ENCODE data around the gene ATP13A5. TPM values are rescaled to one million over a fixed set of nuclear protein-coding genes. Genes with fewer than 3 reads are reported as not detected.

Gene ATP13A5
- total RNA-seq, 1 donor from 2014 or later = not detected

DNA sequence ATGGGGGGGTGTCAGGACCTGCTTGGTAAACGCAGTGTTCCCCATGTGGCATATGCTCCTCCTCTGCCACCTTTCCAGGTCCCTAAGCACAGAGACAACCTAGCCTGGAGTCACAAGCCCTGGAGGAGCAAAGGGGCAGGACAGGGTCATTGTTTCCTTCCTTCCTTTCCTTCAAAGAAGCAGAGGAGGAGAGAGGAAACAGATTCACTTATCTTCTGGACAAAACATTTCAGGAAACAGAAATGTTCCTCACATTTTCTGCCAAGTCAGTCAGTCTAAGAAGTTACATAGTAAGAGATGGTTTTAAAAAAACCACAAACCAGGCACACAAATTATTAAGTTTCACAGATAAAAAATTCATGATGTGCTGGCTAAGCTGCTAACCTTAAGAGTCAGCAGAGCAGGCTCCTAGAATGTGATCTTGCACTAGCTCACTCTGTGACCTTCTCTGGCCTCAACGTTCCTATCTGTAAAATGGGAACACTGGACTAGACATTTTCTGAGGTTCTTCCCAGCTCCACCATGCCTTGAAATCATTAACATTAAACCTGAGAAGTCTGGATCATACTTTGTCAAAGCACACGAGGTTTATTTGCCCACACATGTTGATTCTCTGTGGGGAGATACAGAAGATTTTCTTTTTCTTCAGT lies 47.9 kb downstream of the ATP13A5 start:
- H3K27me3 Mint-ChIP-seq = no peaks in the 10 kb centered on the region
- no peak for DNase-seq
- no peaks in the 10 kb centered on the region for H3K36me3 Mint-ChIP-seq (ENCODE audit: low read depth)
- no peaks in the 10 kb centered on the region for H3K9me3 Mint-ChIP-seq
- H3K4me1 Mint-ChIP-seq = no peaks in the 10 kb centered on the region
- intact Hi-C loops (cut with micrococcal nuclease) = no loop called here
- H3K4me3 Mint-ChIP-seq = no peak overlapping the region
- H3K27ac Mint-ChIP-seq = no peak overlapping the region

DNA sequence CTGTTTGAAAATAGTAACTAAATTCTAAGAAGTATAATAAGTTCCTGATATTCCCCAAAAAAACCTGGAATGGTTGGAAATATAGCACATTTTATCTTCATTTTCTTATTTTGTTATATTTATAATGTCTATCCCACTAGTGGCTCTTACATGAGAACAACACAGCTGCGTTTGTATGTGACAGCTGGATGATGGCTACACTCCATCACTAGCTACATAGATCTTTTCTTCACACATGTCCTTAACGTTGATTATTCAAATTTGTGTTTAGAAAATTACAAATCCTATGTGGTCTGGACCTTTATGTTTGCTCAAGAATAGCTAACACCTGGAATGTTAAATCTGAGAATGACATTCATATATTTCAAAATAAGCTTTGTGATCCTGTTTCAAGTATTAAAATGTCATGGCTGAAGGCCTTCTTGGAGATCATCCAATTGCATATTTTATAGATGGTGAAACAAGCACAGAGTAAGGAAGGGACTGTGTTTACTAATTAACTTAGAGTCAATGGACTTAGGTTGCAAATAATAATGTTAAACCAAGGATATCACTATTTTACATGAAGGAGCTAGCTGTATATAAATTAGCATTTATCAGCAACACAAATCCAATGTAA lies 60.8 kb downstream of the ATP13A5 start:
- Mint-ChIP-seq H3K4me3 (no peak overlapping the region), H3K27me3 (peaks cover 2% of the 10 kb centered on the region), H3K27ac (no peak overlapping the region), H3K9me3 (no peaks in the 10 kb centered on the region), H3K36me3 (ENCODE audit: low read depth) (no peaks in the 10 kb centered on the region), H3K4me1 (no peaks in the 10 kb centered on the region)
- intact Hi-C loops (cut with micrococcal nuclease) = no loop called here
- no peak for DNase-seq

DNA sequence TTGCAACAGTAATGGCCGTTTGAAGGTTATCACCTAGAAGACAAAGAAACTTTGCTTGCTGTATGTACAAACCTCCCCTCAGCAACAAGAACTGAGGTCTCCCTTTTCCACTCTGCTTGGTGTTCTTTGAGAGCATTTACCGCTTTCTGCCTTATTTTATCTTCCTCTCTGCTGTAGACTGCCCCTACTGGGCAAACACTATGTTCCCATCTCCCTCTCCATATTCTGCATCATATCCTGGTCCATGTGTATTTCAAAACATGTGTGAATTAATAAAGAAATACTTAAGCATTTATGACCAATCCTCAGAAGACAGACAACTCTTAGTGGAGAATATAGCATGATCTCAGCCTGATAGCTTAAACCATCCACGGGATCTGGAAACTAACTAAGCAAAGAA lies 64.4 kb downstream of the ATP13A5 start:
- intact Hi-C loops (cut with micrococcal nuclease) = no loop called here
- Mint-ChIP-seq H3K27ac (no peak overlapping the region), H3K9me3 (no peaks in the 10 kb centered on the region), H3K4me3 (no peak overlapping the region), H3K4me1 (no peaks in the 10 kb centered on the region), H3K36me3 (ENCODE audit: low read depth) (no peaks in the 10 kb centered on the region), H3K27me3 (peaks cover 5% of the 10 kb centered on the region)
- no peak for DNase-seq

DNA sequence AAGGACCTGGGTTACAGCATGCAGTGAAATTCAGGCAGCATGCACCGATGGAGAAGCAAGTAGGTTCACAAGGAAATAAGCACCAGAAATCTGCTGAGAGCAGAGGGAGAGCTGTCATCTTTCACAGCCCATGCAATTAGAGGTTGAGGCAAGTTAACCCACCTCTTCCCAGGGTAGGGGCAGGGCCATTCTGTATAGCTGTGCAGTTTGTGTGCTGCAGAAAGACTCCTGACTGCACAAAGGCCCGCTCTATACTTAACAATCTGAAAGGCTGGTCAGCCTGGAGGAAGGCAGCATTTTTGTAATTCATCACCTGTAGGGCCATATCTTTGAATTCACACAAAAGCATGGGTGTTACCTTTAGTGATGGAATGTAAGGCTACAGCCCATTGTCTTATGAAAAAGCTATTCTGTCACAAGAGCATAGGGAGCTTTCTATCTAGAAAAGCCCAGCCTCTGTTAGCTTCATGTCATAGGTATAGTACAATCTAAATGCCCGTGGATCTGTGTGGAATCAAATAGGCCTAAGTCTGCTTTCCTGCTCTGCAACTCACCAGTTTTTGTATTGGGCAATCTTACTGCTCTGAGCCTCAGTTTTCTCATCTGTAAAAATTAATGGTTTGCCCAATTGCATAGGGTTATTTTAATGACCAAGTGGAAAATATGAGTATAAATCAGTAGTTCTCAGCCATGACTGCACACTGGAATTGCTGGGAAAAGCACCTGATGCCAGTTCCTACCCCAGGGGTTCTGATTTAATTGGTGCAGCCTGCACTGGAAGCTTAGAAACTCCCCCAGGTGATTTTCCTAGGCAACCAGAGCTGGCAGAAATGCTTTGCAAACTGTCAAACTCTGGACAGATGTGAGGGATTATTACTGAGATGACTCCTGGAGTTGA lies 65.2 kb downstream of the ATP13A5 start:
- Mint-ChIP-seq H3K27me3 (peaks cover 5% of the 10 kb centered on the region), H3K4me3 (no peak overlapping the region), H3K27ac (no peak overlapping the region), H3K9me3 (no peaks in the 10 kb centered on the region), H3K36me3 (ENCODE audit: low read depth) (no peaks in the 10 kb centered on the region), H3K4me1 (no peaks in the 10 kb centered on the region)
- DNase-seq = no peak
- intact Hi-C loops (cut with micrococcal nuclease) = no loop called here

DNA sequence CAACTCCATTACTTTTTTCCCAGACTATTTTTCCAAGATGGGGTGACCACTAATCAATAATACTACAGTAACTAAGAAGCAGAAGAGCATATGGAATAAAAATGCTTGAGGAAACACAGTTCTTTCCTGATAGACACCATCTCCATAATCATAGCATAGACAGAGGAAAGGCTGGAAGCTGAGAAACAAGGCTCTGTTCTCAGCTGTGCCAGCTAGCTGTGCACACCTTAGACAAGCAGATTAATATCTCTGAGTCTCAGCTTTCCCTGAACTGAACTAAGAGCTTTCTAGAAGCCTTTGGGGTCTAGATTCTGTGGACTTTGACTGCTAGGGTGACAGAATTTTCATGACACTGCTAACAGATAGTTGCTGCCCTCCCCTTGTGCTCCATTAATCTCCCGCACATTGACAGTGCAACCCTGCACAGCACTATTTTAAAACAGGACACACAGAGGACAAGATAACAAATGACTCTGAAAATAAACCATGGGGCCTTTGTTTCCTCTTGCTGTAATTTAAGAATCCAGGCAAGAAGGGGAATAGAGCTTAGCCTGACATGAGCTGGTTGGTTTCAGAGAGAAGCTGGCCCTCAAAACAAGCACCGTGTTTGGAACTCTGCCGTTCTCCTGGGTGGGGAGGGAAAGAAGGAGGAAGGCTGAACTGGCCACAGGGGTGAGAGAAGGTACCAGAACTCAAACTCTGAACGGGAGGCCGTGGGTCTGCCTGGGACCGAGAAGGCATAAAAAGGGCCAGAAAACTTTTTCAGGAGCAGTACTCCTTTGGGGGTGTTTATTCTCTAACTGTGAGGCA lies 67.4 kb downstream of the ATP13A5 start:
- Mint-ChIP-seq H3K9me3 (no peaks in the 10 kb centered on the region), H3K27ac (no peak overlapping the region), H3K4me3 (no peak overlapping the region), H3K4me1 (no peaks in the 10 kb centered on the region), H3K36me3 (ENCODE audit: low read depth) (no peaks in the 10 kb centered on the region), H3K27me3 (peaks cover 5% of the 10 kb centered on the region)
- no peak for DNase-seq
- intact Hi-C loops (cut with micrococcal nuclease) = no loop called here

DNA sequence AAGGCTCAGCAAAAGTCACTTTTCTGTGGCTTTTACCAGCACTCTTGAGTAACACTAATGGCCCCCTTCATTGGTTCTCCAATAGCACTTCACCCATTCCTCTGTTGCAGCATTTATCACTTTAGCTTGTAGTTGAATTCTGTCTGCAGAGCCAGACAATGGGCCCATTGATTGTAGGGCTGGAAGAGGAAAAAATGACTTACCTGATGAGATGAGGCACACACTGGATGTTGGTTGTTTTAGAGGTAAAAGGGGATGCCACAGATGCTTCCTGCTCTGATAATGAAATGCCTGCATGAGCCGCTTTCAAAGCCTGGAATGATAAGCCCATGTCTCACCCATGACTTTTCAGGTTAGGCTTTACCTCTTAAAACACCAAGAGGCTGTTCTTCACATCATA lies 73.2 kb downstream of the ATP13A5 start:
- intact Hi-C loops (cut with micrococcal nuclease) = no loop called here
- Mint-ChIP-seq H3K27me3 (peaks cover 3% of the 10 kb centered on the region), H3K4me1 (no peaks in the 10 kb centered on the region), H3K4me3 (no peak overlapping the region), H3K9me3 (no peaks in the 10 kb centered on the region), H3K27ac (no peak overlapping the region), H3K36me3 (ENCODE audit: low read depth) (no peaks in the 10 kb centered on the region)
- no peak for DNase-seq

DNA sequence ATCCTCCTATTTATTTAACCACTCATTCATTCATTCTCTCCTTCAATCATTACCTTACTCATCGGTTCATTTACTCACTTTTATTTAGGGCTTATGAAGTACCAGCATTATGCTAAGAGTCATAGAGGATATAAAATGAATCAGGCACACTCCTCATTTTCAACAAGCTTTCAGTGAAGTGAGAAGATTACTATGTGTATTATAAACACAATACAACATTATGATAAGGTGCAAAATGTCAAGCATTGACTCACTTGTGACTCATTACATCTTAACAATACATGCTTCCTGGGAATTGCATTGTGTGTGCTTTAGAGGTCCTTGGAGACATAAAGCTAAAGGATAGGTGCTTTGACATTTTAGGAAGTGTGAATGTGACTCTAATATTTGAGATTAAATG lies 77.1 kb downstream of the ATP13A5 start:
- Mint-ChIP-seq H3K27me3 (peaks cover 1% of the 10 kb centered on the region), H3K36me3 (ENCODE audit: low read depth) (no peaks in the 10 kb centered on the region), H3K9me3 (no peaks in the 10 kb centered on the region), H3K4me3 (no peak overlapping the region), H3K4me1 (no peaks in the 10 kb centered on the region), H3K27ac (no peak overlapping the region)
- no peak for DNase-seq
- intact Hi-C loops (cut with micrococcal nuclease) = no loop called here

DNA sequence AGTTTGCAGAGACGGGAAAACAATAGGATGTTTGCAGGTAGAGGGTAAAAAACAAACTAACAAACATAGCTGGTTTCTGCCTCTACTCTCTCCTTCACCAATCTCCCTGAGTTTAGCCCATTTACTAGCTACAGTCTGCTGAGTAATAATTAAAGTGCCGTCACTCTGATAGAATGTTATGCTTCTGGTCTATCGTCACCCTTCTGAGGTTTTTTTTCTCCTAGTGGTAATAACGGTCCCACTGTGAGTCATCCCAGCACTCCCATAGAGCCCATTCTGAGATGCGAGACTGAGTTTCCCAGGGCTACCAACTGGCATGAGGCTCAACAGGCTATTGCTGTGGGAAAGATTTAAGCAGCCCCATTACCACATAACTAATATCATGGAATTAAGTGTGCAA lies 81.1 kb downstream of the ATP13A5 start:
- Mint-ChIP-seq H3K9me3 (peaks cover 5% of the 10 kb centered on the region), H3K27me3 (no peaks in the 10 kb centered on the region), H3K27ac (no peak overlapping the region), H3K4me3 (no peak overlapping the region), H3K36me3 (ENCODE audit: low read depth) (no peaks in the 10 kb centered on the region), H3K4me1 (no peaks in the 10 kb centered on the region)
- no peak for DNase-seq
- intact Hi-C loops (cut with micrococcal nuclease) = no loop called here

DNA sequence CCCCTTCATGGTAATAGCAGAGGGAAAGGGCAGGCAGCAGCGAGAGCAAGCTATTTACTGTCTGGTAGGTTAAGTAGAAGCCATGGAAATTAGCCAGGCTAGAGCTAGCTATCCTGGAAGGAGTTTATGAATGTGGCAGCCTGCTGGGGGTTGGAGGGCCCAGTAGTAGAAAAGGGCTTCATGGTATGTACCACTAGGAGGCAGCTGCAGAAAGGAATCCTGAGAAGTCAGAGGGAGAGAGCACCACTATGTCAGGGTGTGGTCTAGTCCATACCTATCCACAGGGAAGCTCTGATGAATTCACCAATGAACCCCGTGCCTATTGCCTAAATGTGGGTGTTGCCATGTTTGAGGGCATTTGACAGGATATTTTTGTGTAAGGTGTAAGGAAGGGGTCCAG lies 82.6 kb downstream of the ATP13A5 start:
- intact Hi-C loops (cut with micrococcal nuclease) = no loop called here

DNA sequence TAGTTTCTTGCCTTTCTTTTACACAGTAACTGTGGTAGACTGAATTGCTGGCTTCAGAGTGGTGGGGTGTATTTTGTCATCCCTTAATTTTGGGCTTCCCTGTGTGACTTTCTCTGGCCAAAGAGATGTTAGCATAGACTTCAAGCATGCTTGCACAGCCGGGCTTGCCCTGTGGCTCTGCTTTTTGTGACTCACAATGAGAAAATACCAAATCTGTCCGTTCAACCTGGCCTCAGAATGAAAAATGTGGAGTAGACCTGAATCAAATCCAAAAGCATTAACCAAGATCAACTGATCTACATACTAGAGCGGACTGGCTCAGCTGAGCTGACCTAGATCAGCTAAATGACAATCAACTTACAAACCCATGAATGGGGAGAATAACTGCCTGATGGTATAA lies 86.2 kb downstream of the ATP13A5 start:
- intact Hi-C loops (cut with micrococcal nuclease) = no loop called here
- no peaks in the 10 kb centered on the region for H3K36me3 Mint-ChIP-seq (ENCODE audit: low read depth)
- DNase-seq = no peak
- no peak overlapping the region for H3K27ac Mint-ChIP-seq
- peaks cover 8% of the 10 kb centered on the region for H3K9me3 Mint-ChIP-seq
- H3K4me3 Mint-ChIP-seq = no peak overlapping the region
- H3K4me1 Mint-ChIP-seq = no peaks in the 10 kb centered on the region
- H3K27me3 Mint-ChIP-seq = no peaks in the 10 kb centered on the region

More for the DNA sequence above, 82.6 kb downstream of the ATP13A5 start:
- no peak for DNase-seq
- H3K27ac Mint-ChIP-seq = no peak overlapping the region
- peaks cover 8% of the 10 kb centered on the region for H3K9me3 Mint-ChIP-seq
- H3K36me3 Mint-ChIP-seq (ENCODE audit: low read depth) = no peaks in the 10 kb centered on the region
- no peaks in the 10 kb centered on the region for H3K27me3 Mint-ChIP-seq
- H3K4me3 Mint-ChIP-seq = no peak overlapping the region
- no peaks in the 10 kb centered on the region for H3K4me1 Mint-ChIP-seq

DNA sequence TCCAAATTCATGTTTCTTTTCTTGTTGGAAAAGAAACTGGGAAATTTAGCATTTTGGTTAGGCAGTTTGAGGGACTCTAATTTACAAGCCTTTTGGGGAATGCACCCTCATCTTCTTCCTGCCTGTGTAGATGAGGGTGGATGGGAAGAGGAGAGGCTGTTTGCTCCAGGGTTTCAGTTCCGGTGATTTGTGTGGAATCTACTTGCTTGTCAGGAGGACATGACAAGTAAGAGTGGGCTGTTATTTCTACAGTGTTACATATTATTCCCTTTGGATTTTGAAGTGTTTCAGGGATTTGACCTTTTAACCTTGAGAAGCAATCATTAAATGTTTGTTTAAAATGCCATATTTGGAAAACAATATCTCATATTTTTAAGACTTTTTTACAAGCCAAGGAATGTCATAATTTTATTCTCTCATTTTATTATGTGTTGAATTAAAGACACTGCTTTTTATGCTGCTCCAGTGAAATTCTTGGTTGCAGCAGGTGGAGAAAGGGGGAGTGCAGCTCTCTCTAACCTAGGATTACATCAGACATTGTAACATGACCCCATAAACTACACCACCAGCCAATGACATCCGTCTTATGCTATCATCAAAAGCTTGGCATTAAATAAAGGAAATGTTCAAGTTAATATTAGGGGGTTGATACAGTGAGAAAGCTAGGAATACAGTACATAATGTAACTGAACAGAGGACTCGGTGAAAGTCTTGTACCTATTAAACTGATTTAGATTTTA lies 107.3 kb downstream of the ATP13A5 start:
- intact Hi-C loops (cut with micrococcal nuclease) = no loop called here
- DNase-seq = no peak
- H3K4me3 Mint-ChIP-seq = no peak overlapping the region
- no peak overlapping the region for H3K27ac Mint-ChIP-seq
- H3K9me3 Mint-ChIP-seq = no peaks in the 10 kb centered on the region
- H3K27me3 Mint-ChIP-seq = no peaks in the 10 kb centered on the region
- H3K36me3 Mint-ChIP-seq (ENCODE audit: low read depth) = no peaks in the 10 kb centered on the region
- H3K4me1 Mint-ChIP-seq = no peaks in the 10 kb centered on the region

DNA sequence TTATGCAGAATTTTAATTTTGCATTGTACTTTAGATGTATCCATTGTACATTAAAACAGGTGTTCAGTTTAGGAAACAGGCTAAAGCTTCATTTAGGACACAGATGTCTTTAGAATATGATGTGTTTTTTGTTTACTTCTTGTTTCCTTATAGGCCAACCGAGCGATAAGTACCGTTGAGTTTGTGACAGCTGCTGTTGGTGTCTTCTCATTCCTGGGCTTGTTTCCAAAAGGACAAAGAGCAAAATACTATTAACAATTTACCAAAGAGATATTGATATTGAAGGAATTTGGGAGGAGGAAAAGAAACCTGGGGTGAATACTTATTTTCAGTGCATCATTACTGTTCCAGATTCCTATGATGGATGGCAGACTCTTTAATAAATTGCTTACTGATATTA lies 108.1 kb downstream of the ATP13A5 start:
- no peaks in the 10 kb centered on the region for H3K4me1 Mint-ChIP-seq

DNA sequence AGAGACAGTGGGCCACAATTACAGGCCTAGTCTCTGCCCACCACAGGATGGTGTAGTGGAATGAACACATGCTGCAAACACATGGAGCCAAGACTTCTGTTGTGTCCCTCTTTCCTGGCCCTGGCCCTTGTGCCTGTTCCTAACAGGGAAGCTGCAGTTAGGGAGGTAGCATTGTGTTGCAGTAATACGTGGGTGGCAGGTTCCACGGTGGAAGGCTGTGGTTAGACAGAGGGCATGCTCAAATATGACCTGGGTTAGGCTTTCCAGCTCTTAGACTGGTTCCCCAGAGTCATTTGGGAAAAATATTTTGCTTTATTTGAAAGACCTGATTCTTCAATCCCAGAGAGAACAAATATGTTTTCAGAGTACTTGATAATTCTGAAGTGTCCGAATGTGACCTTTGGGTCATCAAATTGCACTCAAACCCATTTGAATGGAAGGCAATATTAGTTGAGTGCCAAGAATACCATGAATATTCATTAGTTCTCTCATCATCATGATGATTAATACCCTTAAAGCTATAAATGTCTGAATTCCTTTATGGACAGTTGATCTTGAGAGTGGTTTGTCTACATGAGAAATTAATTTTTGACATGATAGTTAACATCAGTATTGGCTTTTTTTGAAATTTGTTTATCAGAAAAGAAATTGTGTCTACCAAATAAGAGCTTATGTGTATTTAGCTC lies 109.1 kb downstream of the ATP13A5 start:
- H3K36me3 Mint-ChIP-seq (ENCODE audit: low read depth) = no peaks in the 10 kb centered on the region
- H3K27ac Mint-ChIP-seq = no peak overlapping the region
- no peak overlapping the region for H3K4me3 Mint-ChIP-seq
- no peaks in the 10 kb centered on the region for H3K27me3 Mint-ChIP-seq
- intact Hi-C loops (cut with micrococcal nuclease) = no loop called here
- H3K4me1 Mint-ChIP-seq = no peaks in the 10 kb centered on the region
- H3K9me3 Mint-ChIP-seq = no peaks in the 10 kb centered on the region
- no peak for DNase-seq

More for the DNA sequence above, 108.1 kb downstream of the ATP13A5 start:
- H3K36me3 Mint-ChIP-seq (ENCODE audit: low read depth) = no peaks in the 10 kb centered on the region
- DNase-seq = no peak
- intact Hi-C loops (cut with micrococcal nuclease) = no loop called here
- H3K9me3 Mint-ChIP-seq = no peaks in the 10 kb centered on the region
- no peak overlapping the region for H3K27ac Mint-ChIP-seq
- no peaks in the 10 kb centered on the region for H3K27me3 Mint-ChIP-seq
- H3K4me3 Mint-ChIP-seq = no peak overlapping the region

Data from activated CD4-positive, alpha-beta T cell treated with anti-CD3 and anti-CD28 coated beads, Interleukin-2, amount 10 ng/mL, durations not matched to agents 24 days and 14 days (primary cell).